GM12872 (cell line): ENCODE measurements around the gene CCDC107.

ENCODE experiments used
- TF ChIP-seq, protein P1 (sequence below): IDR thresholded peaks from 3 replicates; pipeline ENCODE4 v1.5.1; 2011; ENCODE audit warnings: low read depth, mild to moderate bottlenecking, low read length, moderate library complexity; ENCODE audit not compliant: insufficient read depth

Gene CCDC107

DNA sequence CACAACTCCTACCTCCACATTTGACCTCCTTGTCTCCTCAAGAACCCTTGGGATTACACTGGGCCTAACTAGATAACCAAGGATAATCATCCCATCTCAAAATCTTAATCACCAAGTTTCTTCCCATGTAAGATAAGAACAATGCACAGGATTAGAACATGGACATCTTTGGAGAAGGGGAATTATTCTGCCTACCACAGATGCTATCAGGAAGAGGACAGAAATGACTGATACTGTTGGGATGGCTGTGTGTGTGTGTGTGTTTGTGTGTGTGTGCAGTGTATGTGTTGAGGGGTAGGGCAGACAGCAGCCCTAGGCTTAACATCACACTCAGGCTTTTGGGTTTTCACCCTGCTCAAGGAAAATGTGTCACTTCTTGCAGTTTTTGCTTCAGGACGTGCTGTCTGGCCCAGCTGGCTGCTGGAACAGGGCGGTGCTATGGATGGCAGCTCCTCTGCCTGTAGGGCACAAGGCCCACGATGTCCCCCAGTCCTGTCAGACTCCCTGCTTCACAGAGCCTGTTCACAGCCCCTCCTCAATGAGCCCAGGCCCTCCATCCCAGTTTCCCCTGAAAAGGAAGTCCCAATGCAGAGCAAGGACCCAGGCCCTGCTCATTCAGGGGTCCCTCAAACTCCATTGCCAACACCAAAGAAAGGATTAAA lies 23.4 kb downstream of the CCDC107 start:
- TF ChIP-seq, protein P1, sequence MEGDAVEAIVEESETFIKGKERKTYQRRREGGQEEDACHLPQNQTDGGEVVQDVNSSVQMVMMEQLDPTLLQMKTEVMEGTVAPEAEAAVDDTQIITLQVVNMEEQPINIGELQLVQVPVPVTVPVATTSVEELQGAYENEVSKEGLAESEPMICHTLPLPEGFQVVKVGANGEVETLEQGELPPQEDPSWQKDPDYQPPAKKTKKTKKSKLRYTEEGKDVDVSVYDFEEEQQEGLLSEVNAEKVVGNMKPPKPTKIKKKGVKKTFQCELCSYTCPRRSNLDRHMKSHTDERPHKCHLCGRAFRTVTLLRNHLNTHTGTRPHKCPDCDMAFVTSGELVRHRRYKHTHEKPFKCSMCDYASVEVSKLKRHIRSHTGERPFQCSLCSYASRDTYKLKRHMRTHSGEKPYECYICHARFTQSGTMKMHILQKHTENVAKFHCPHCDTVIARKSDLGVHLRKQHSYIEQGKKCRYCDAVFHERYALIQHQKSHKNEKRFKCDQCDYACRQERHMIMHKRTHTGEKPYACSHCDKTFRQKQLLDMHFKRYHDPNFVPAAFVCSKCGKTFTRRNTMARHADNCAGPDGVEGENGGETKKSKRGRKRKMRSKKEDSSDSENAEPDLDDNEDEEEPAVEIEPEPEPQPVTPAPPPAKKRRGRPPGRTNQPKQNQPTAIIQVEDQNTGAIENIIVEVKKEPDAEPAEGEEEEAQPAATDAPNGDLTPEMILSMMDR, result no peak

DNA sequence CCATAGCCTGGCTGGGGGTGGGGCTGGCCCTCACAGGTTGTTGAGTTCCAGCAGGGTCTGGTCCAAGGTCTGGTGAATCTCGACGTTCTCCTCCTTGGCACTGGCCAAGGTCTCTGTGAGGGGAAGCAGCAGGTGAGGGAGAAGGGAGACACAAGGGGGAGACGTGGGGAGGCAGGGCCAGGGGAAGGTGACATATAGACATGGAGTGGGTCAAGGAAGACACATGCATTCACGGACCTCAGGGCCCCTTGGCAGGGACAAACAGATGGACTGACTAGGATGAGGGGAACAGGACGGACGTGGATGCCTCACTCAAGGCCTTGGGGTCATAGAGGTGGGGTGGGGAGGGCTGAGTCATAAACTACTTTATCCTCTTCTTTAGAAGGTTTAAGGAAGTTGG lies 24.0 kb downstream of the CCDC107 start:
- TF ChIP-seq, protein P1, result no peak

DNA sequence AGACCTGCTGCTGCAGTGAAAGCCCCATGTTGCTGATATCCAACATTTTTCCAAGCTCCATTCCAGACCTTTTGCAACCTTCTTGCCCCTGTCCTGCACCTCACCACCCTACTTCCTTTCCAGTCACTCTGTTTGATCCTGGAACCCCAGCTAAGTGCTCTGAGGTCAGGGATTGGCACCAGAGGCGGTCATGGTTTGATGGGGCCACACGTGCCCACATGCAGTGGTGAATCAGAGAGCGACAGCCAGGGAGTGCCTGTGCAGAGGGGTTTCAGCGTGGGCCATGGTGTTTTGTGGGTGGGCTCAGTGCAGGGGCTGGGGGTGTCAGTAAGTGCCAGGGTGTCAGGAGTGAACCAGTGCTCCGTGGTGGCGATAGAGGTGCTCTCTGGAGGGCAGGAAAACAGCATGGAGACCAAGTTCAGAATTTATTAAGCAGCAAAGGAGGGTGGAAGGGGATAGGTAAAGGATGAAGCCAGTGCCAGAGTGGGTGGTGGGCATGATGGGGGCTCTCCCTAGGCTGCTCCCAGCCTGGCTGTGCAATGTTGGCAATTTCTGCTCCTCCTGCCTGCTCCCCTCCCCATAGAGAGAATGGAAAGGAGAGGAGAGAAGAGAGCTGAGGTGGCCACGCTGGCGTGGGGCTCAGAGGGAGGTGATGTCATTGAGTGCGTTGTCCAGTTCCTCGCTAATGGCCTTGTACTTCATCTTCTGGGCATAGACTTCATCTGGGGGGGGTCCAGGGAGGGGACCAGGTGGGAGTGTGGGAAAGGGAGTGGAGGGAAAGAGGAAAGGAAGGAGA lies 24.6 kb downstream of the CCDC107 start:
- TF ChIP-seq, protein P1, result no peak

DNA sequence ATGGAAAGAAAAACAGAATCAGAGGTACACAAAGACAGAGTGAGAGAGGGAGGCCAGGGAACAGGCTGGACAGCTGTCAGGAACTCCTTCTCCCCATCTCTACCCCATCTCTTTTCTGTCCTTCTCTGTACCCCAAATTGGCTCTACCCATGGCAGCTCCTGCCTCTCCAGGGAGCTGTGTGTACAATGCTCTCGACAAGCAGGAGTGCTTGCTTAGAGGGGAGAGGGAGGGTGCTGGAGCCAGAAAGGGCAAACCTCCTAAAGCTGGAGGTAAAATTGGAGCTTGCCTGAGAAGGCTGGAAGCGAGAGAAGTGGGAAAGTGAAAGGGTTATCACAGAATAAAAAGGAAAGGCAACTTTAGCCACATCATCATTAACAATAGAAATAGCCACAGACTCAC lies 25.2 kb downstream of the CCDC107 start:
- TF ChIP-seq, protein P1, result no peak

DNA sequence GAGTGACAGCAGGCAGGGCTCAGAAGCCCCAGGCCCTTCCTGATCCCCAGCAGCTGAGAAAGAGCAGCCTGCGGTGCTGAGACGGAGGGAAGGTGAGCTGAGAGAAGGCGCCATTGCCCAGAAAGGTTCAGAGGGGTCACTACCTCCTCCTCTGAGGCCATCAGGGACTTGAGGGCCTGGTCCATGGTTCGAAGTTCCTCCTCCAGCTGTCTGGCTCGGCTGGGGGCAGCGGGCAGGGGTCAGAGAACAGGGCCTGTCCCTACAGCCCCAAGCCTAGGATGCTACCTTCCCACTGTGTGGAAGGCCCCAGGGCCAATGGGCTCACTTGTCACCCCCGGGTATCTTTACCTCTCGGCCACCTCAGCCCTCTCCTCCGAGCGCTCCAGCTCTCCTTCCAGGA lies 26.8 kb downstream of the CCDC107 start:
- TF ChIP-seq, protein P1, result no peak

DNA sequence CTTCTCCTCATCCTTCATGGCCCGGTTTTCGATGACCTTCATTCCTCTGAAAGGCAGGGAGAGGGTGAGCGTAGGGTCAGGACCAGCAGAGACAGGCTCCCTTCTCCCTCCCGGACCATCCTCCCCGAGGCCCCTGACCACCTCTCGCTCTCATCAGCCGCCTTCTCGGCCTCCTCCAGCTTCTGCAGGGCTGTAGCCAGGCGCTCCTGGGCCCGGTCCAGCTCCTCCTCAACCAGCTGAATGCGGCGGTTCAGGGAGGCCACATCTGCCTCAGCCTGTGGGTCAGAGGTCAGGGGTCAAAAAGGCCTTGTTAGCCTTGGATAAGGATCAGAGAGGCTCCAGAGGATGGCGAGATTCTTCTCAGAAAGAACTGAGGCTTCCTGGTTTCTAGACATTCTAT lies 27.4 kb downstream of the CCDC107 start:
- TF ChIP-seq, protein P1, result no peak

DNA sequence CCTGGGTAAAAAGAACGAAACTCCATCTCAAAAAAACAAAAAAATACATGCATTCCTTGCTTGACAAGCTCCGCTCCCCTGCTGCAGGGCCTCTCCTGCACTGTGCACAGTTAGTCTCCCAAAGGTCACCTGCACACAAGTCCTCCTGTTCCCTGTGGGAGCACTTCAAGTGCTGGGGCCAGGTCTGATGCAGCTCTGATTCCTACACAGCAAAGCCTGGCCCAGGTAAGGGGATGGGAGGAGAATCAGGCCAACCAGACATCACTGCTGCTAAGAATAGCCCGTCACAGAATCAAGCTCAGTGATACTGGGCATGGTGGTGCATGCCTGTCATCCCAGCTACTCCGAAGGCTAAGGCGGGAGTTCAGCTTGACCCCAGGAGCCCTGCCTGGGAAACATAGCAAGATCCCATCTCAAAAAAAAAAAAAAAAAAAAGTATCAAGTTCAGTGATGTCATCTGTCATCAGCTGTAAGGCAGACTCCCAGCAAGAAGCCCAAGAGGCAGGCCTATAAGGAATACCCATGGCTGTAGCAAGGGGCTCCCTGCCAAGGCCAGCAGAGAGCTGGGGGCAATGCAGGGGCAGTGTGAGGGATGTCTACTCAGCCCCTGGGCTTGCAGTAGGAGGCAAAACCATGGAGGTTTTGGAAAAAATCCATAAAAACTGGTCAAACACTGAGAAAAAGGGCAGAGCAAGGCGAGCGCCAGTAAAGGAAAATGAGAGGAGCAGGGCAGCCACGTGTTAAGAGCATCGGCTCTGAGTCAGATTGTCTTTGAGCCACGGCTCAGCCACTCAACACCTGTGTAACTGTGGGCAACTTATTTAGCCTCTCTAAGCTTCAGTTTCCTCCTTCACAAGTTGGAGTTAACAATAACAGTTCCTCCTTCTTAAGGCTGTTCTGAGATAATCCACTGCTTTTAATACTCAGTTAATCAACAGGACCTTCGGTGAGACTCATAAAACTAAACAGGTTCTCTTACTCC lies 28.4 kb downstream of the CCDC107 start:
- TF ChIP-seq, protein P1, result no peak
